ENCODE data around the gene CLPTM1L. TPM values are rescaled to one million over a fixed set of nuclear protein-coding genes. Genes with fewer than 3 reads are reported as not detected.

The CLPTM1L gene
- total RNA-seq, 2 experiments from 2014 or later = 80.9 to 82.7 TPM

DNA sequence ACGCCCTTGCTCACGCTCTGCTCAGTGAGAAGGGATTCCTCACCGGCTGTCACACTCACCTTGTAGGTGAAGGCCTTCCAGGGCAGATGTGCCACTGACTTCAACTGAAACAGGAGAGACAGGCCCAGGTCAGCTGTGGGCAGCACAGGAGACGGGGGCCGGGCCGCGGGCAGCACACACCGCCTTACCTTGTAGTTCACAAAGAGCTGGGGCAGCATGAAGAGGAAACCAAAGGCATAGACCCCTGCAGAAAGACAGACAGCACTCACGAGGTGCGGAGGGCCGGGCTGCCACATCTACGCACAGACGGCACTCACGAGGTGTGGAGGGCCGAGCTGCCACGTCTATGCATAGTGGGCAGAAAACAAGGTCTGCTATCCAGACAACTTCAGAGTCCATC lies 23.3 kb downstream of the CLPTM1L start:
- no peaks in the 10 kb centered on the region for H3K27me3 Mint-ChIP-seq
- H3K36me3 Mint-ChIP-seq = peaks cover 25% of the 10 kb centered on the region
- no peak overlapping the region for H3K27ac Mint-ChIP-seq
- ATAC-seq (ENCODE audit: low read depth) = no peak
- POLR2A ChIA-PET = no interaction called here
- H3K9me3 Mint-ChIP-seq = no peaks in the 10 kb centered on the region
- H3K4me3 Mint-ChIP-seq = no peak overlapping the region
- peaks cover 8% of the 10 kb centered on the region for H3K4me1 Mint-ChIP-seq
- no peak for DNase-seq

DNA sequence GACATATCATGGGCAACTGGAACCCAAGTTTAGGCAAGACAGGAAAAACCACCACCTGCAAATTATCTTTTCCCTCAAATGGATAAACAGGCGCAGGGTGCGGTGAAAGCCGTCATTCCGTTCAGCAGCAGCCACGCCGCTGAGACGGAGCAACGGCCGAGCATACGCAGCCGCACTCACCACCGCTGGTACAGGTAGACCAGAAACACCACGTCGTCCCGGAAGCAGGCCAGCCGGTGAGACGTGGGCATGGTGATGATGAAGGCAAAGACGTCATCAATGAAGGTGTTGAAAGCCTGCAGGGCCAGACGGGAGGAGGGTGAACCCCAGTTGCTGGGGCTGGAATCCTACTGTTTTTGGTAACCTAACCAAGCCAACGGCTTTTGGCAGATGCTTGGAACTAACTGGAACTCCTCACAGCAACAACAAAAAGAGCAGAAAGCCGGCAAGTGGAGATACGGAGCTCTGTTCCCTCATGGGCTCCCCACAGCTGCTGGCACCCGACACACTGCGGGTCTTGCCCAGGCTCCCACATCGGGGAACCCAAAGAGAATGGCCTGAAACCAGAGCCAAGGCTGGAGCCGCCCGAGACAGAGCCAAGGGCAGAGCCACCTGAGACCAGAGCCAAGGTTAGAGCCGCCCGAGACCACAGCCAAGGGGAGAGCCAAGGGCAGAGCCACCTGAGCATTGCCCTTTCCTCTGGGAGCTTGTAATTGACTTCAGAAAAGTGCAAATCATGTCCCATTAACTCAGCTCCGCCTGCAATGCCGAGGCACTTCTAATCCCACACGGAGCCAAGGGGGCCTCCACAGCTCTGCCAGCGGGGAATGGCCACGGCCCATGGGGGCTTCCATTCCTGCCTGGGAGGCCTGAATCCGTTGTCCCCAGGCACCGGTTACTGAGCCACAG lies 24.2 kb downstream of the CLPTM1L start:
- no peak for DNase-seq
- no peak for ATAC-seq (ENCODE audit: low read depth)
- Mint-ChIP-seq H3K4me3 (no peak overlapping the region), H3K4me1 (peaks cover 15% of the 10 kb centered on the region), H3K36me3 (peaks cover 25% of the 10 kb centered on the region), H3K27ac (no peak overlapping the region), H3K27me3 (no peaks in the 10 kb centered on the region), H3K9me3 (no peaks in the 10 kb centered on the region)
- POLR2A ChIA-PET = no interaction called here

DNA sequence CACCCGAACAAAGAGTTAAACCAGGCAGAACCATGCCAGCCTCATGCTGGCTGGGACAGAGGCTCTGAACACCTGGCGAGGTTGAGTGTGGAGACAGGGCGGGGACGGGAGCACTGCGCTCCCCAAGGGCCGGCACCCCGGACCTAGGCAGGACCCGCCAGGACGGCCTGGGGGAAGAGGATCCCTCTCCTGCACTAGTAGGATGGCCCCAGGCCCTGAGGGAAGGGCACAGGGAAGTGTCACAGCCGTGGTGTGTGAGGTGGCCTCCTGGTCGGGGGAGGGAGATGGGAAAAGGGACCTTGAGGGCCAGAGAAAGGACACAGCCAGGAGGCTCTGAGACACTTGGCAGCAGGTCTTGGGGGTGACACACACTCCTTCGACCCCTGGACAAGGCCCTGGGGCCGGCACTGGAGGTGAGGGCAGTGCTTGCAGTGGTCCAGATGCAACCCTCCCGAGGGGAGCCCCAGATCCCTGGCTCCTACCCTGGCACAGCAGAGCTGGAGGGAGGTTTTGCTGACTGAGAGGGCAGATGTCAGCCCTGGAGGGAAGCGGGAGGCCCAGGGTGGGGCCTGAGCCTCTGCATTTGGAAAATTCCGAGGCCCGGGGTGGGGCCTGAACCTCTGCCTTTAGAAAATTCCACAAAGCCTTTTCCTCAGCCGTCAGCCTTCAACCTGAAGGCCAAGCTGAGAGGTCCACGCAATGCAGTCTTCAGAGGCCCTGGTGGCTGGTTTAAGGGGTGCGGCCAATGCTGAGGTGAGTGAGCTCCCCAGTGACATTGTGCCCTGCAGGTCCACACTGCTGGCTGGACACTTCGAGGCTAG lies 25.3 kb downstream of the CLPTM1L start:
- no peak overlapping the region for H3K4me3 Mint-ChIP-seq
- DNase-seq (no peak), ATAC-seq (ENCODE audit: low read depth) (no peak)
- POLR2A ChIA-PET = no interaction called here
- H3K9me3 Mint-ChIP-seq = no peaks in the 10 kb centered on the region
- H3K4me1 Mint-ChIP-seq = peaks cover 26% of the 10 kb centered on the region
- H3K27ac Mint-ChIP-seq = no peak overlapping the region
- H3K36me3 Mint-ChIP-seq = peaks cover 25% of the 10 kb centered on the region
- H3K27me3 Mint-ChIP-seq = peaks cover 5% of the 10 kb centered on the region

DNA sequence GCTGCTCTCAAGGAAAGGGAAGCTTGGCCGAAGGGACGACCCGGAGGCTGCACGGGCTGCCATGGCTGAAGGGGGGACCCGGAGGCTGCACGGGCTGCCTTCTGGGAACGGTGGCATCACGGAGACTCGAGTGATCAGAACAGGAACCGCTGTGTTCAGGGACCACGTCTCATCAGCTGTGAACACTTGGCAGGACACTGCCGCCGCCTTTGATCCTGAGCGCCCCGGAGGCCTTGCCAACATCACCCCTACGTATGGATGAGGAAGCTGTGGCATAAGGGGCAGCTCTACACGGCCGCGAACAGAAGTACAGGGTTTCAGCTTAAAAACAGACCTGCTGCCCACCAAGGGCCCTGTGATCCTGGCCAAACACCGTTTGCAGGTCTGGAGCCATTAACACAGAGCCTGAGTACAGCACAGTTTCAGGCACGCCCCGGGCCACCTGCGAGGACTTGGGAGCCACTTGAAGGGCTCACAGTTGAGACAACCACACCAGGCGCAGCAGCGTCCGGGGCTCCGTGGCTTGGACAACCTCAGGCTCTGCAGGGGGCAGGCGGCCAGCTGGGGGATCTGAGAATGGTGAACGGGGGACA lies 26.1 kb downstream of the CLPTM1L start:
- Mint-ChIP-seq H3K27me3 (peaks cover 5% of the 10 kb centered on the region), H3K4me1 (peaks cover 31% of the 10 kb centered on the region), H3K36me3 (peaks cover 25% of the 10 kb centered on the region), H3K4me3 (no peak overlapping the region), H3K27ac (no peak overlapping the region), H3K9me3 (no peaks in the 10 kb centered on the region)
- ATAC-seq (ENCODE audit: low read depth) (no peak), DNase-seq (no peak)
- POLR2A ChIA-PET = interaction anchor here (0.9 kb wide), 1 partner anchor 10 kb away, joined by 3 read pairs; no protein-coding TSS in a partner anchor

DNA sequence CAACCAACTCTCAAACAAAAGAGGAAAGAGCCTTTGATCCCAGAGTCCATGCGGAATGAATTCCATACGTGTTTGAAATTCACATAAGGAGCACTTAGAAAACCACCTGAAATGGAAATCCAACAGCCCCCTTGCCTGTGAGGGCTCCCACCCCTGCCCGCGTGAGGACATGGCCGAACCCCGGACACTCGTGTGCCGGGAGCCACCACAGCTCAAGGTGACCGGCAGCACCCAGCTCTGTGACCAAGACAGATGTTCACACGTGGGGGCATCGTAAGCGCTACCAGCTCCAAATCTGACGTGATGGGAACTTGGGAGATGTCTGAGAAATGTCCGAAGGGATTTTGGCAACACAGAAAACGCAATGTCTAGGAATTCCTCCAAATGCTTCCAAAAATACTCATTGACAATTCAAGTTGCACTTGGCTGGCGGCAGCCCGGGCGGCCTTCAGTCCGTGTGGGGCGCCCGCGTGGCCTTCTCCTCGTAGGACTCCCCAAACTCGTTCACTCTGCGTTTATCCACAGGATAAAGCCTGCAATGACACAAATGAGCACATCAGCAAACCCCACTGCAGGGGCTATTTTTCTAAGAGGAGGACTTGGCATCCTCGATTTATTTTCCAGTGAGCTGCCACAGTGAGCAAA lies 26.9 kb downstream of the CLPTM1L start:
- Mint-ChIP-seq H3K4me3 (no peak overlapping the region), H3K36me3 (peaks cover 25% of the 10 kb centered on the region), H3K27me3 (peaks cover 5% of the 10 kb centered on the region), H3K27ac (no peak overlapping the region), H3K4me1 (peaks cover 38% of the 10 kb centered on the region), H3K9me3 (no peaks in the 10 kb centered on the region)
- POLR2A ChIA-PET = interaction anchor here (0.9 kb wide), 1 partner anchor 10 kb away, joined by 3 read pairs; no protein-coding TSS in a partner anchor
- DNase-seq = no peak
- ATAC-seq (ENCODE audit: low read depth) = no peak

DNA sequence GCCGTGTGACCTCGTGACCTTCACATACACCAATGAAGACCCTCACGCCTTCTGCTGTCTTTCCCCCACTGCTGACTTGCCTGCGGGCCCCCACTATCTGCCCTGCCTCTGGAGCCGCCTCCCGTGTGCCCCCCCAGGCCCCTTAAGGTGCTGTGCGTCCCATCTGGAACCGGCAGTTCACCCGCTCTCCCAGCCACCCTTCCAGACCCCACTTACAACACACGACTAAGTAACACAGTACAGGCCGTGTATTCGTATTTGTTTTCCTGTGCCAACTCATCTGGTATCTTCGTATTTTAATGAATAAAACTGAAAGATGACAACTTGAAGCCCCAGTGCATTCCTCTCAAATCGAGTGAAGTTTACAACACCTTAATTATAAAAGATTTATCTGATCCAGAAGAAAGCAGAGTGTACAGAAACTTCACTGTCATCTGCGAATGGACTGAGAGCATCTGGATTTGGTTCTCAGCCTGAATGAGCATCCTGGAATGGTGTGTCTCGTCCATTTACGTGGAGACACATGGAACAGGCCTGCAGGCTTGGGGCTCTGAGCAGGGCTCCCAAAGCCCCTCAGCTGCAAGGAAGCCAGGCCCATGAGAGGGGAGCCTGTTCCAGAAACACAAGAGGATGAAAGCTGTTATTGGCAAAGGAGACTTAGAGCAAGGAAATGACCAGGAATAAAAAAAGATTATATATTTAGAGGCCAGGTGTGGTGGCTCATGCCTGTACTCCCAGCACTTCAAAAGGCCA lies 28.1 kb downstream of the CLPTM1L start:
- peak overlapping the region; percentile 74 for H3K4me3 Mint-ChIP-seq
- peaks cover 27% of the 10 kb centered on the region for H3K36me3 Mint-ChIP-seq
- H3K9me3 Mint-ChIP-seq = no peaks in the 10 kb centered on the region
- POLR2A ChIA-PET = interaction anchor here (1.2 to 2.1 kb wide), 2 partner anchors 9 to 28 kb away, joined by 4 to 14 read pairs; partner anchors contain the start of gene CLPTM1L
- ATAC-seq (ENCODE audit: low read depth) (no peak), DNase-seq (no peak)
- H3K27ac Mint-ChIP-seq = peak overlapping the region; percentile 85
- peaks cover 5% of the 10 kb centered on the region for H3K27me3 Mint-ChIP-seq
- peaks cover 51% of the 10 kb centered on the region for H3K4me1 Mint-ChIP-seq

DNA sequence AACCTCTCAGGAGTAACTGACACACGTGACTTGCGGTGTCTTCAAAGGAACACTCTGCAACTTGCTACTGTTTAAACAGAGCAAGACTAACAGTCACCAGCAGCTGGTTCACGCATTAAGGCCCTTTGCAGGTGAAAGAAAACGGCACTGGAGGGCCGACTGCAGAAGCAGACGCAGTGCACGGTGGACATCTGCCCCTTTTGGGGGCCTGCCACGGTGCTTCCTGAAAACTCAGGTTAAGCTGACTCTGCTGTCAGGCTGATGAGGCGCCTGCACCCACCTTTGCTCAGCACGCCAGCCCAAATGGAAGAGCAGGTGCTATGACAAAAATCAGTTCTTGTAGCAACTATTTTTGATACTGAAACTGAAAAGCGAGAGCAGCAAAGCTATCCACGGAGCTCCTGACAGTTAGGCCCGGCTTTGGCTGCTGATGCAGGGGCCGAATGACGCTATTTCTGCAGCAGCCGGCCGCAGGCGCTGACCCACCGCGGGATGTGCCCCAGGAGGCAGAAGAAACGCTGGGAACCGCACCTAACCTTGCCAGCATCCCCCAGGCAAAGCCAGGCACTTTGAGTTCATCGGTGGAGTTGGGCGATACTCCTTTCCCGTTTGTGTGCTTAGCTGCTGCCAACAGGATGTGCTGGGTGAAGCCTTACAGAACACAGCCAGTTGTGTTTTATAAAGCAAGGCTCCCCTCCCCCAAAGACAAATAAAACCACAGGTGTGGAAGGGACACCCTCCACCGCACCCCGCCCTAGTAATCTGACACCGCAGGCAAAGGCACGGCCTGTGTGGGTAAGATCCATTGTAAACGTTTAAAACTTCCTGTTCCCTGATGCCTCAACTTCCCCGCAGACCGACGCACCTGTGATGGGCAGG lies 29.0 kb downstream of the CLPTM1L start:
- H3K36me3 Mint-ChIP-seq = peaks cover 22% of the 10 kb centered on the region
- peaks cover 53% of the 10 kb centered on the region for H3K4me1 Mint-ChIP-seq
- H3K4me3 Mint-ChIP-seq = peak overlapping the region; percentile 74
- POLR2A ChIA-PET = interaction anchor here (1.0 to 2.1 kb wide), 7 partner anchors 10 to 424 kb away, joined by 3 to 14 read pairs (median 4); partner anchors contain the start of genes BRD9, CLPTM1L and TRIP13
- peak; percentile 62 for ATAC-seq (ENCODE audit: low read depth)
- peaks cover 8% of the 10 kb centered on the region for H3K27me3 Mint-ChIP-seq
- H3K27ac Mint-ChIP-seq = peak overlapping the region; percentile 85
- H3K9me3 Mint-ChIP-seq = peaks cover 3% of the 10 kb centered on the region
- DNase-seq = peak; percentile 58

DNA sequence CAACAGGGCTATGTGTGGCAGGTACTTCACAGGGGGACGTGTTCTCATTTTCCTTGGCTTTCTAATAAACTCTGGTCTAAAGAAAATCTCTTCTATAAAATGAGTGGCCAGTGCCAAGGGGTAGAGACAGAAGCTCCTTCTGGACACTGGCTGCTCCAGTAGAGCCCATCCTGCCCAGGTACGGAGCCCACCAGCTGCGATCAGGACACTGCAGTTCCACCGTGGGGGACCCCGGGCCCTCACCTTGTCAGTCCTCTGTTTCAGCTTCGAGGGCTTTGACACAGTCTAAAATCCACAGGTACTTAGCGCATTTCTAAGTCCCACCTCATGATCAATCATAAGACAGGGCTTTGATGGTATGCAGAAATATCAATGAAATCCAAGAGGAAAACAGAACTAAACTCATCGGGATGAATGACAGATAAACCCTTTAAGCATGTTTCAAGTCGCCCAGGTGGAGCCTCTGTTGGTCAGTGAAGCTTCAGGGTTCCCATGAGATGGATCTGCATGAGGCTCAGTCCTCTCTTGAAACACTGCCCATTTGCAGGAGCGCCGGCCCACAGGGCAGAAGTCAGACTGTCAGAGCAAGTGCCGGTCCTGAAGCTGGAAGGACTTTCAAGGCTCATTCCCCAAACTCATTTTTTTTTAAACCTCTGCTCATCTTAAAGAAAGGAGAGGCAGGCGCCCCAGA lies 29.7 kb downstream of the CLPTM1L start:
- Mint-ChIP-seq H3K4me1 (peaks cover 53% of the 10 kb centered on the region), H3K9me3 (peaks cover 9% of the 10 kb centered on the region), H3K27ac (peak overlapping the region; percentile 85), H3K27me3 (peaks cover 16% of the 10 kb centered on the region), H3K36me3 (peaks cover 20% of the 10 kb centered on the region), H3K4me3 (peak overlapping the region; percentile 74)
- DNase-seq (peak; percentile 25), ATAC-seq (ENCODE audit: low read depth) (peak; percentile 4)
- POLR2A ChIA-PET = interaction anchor here (1.0 to 2.1 kb wide), 7 partner anchors 11 to 423 kb away, joined by 3 to 14 read pairs (median 4); partner anchors contain the start of genes BRD9, CLPTM1L and TRIP13

DNA sequence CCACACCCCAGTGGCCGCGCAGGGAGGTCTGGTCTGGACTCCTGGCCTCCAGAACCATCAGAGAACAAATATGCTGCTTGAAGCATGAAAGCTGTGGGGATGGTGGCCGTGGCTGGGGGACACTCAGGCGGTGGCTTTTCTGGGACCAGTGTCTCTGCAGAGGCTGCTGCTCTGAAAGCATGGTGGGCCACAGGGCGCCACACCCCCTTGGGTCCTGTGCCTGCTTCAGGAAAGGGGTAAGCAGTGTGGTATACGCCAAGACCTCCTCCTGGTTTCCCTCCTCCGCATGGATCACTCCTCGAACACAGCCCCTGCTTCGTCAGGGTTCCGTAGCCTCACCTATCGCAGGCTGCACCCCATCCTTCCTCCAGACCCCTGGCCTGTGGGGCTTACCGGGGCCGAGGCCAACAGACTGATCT lies 30.3 kb downstream of the CLPTM1L start:
- H3K27me3 Mint-ChIP-seq = peaks cover 22% of the 10 kb centered on the region
- peak; percentile 31 for DNase-seq
- POLR2A ChIA-PET = interaction anchor here (2.0 to 2.8 kb wide), 3 partner anchors 30 to 72 kb away, joined by 7 to 14 read pairs (median 11); partner anchors contain the start of gene CLPTM1L
- no peak overlapping the region for H3K27ac Mint-ChIP-seq
- H3K4me3 Mint-ChIP-seq = no peak overlapping the region
- ATAC-seq (ENCODE audit: low read depth) = no peak
- peaks cover 20% of the 10 kb centered on the region for H3K36me3 Mint-ChIP-seq
- peaks cover 11% of the 10 kb centered on the region for H3K9me3 Mint-ChIP-seq
- H3K4me1 Mint-ChIP-seq = peaks cover 53% of the 10 kb centered on the region

DNA sequence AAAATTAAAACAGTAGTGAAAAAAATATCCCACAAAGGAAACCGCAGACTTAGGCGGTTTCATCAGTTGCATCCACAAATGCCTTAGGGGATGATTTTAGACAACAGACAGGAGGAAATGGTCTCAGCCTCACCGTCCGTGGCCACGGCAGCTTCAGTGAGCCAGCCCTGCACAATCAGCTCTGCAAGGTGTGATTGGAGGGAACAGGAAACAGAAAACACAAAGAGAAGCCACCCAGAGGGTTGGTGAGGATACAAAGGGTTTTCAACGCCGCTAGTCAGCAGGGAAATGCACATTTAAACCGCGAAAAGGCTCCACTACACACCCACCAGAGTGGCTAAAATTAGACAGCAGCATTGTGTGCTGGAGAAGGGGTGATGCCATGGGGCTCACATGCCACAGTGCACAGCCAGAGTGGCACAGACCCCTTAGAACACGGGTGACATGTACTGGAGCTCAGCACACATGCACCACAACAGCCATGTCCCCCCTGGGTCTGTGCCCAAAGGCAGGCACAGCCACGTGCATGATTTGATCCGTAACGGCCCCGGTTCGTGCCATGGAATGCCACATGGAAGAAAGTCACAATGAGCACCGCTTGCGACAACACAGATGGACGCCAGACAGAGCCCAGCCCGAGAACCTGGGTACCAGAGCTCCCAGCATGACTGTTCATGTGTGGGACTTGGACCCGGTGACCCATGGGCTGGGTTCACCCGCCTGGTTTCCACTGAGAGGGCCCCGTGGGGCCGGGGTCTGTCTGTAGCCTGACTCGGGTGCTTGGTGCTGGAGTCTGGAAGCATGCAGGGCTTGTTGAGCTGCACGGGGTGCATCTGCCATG lies 31.7 kb downstream of the CLPTM1L start:
- Mint-ChIP-seq H3K36me3 (peaks cover 14% of the 10 kb centered on the region), H3K4me3 (peak overlapping the region; percentile 54), H3K27ac (peak overlapping the region; percentile 72), H3K9me3 (peaks cover 11% of the 10 kb centered on the region), H3K4me1 (peaks cover 55% of the 10 kb centered on the region), H3K27me3 (peaks cover 24% of the 10 kb centered on the region)
- POLR2A ChIA-PET = interaction anchor here (0.7 to 2.8 kb wide), 4 partner anchors 10 to 72 kb away, joined by 3 to 11 read pairs (median 4); partner anchors contain the start of gene CLPTM1L
- ATAC-seq (ENCODE audit: low read depth) (peak; percentile 77), DNase-seq (peak; percentile 59)
